Kidney glomerular epithelial cell (primary cell): ENCODE data around the gene SPEM2.
A peak's percentile ranks its signal among the peaks of the same experiment; 100 is the strongest.

Experiments
- DNase-seq: peaks from one replicate; lab custom pipeline; 2025; lab: John Stamatoyannopoulos, UW

SPEM2 gene

DNA sequence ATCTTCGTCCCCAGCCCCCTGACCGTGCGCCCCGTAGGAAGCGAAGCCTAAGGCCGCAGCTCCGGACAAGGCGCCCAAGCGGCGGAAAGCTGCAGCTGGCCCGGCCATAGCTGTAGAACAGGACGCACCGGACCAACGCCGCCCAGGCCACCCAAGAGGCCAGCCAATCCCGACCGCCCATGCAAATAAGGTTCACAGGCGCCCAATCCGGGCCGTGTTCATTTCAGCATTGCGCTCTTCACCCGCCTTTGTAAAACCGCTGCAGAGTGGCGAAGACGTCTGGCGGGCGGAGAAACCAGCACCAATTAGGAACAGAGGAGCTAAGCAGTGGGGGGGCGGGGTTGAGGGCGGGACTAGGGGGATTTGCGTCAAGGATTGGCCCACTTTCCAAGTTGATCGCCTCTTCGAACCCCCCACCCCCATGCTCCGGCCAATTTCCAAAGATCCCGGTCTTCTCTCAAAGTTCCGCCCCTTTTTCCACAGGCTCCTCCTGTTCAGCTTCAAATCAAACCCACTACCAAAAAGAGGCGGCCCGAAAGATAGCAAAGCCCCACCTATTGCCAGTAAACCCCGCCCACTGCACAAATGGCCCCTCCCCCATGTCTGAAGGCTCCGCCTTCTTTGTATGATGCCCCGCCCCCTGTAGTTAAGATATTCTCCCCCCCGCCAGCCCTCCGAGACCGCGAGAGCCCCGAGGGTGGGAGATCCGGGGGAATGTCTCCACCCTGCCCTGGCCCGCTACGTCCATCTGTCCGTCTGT is 21.3 kb upstream of the SPEM2 start, which contains the start of gene TMEM256:
TMEM256 (minus strand) TSS at position 121 of the 760 bp plus-strand sequence; CDS start at position 108, 13 bp downstream.
- peak; percentile 99 for DNase-seq

DNA sequence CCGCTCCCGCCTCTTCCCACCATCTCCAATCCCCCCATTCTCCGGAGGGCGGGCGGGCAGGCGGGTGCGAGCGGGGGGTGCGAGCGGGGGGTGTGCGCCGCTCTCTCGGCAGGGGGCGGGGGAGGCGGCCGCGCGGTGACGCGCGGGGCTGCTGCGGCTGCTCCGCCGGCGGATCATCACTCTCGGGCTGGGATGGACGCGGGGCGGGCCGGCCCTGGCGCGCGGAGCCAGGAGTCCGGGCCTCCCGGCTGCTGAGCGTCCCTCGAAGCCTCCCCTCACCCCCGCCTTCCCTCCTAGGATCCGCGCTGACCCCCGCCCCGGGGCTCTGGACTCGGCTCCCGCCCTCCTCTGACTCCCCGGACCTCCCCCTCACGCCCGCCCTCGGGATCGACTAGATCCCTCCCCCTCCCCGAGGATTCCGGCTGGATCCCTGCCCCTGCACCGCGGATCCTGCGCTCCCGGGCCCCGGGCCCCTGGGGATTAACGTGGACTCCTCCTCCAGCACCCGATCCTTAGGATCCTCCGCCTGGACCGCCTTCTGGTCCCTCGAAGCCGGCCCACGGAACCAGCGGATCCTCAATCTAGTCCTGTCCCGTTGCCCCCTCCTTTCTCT is 20.6 kb upstream of the SPEM2 start:
- no peak for DNase-seq

GRCh38 chr17:7405350-7406234 is 19.8 kb upstream of the SPEM2 start:
- DNase-seq: no peak

DNA sequence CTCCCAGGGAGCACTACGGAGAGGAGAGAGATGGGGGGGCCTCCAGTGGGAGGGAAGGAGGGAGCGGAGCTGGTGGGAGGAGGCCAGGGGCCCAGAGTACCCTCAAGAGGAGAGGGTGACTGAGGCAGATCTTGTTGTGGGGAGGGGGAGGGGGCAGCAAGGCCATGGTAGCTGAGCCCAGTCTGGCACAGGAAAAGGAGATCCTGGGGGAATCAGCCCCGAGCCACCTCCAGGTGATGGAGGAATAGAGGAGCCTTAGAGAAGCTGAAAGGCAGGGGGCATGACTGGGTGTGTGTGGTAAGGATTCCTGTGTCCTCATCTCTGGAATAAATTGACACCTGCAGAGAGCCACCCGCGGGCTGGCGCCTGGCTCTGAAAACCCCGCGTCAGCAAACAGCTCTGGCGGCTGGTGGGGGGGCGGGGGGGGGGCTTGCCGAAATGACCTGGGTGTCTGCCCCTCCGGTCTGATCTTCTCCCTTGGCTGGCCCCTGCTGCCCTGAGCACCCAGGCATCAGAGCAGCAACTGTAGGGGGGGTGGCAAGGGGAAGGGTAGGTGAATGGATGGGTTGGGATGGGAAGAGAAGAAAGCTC is 19.1 kb upstream of the SPEM2 start:
- DNase-seq: no peak

DNA sequence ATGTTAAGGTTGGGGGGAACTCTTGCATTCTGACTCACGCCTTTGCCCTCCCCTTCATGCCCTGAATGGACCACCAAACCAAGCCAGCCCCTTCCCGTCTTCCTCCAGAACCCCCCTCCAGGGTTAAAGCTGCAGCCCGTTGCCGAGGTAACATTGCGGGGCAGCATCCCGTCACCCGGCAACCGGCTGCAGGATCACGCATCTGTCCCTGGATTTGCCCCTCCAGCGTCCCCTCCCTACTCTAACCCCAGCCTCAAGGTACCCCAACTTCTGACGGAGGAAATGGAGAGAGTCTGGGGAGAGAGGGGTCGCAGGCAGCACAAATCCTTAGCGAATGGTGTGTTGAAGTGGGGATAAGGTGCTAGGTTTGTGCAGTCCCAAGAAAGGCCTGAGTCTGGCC is 18.3 kb upstream of the SPEM2 start:
- no peak for DNase-seq

DNA sequence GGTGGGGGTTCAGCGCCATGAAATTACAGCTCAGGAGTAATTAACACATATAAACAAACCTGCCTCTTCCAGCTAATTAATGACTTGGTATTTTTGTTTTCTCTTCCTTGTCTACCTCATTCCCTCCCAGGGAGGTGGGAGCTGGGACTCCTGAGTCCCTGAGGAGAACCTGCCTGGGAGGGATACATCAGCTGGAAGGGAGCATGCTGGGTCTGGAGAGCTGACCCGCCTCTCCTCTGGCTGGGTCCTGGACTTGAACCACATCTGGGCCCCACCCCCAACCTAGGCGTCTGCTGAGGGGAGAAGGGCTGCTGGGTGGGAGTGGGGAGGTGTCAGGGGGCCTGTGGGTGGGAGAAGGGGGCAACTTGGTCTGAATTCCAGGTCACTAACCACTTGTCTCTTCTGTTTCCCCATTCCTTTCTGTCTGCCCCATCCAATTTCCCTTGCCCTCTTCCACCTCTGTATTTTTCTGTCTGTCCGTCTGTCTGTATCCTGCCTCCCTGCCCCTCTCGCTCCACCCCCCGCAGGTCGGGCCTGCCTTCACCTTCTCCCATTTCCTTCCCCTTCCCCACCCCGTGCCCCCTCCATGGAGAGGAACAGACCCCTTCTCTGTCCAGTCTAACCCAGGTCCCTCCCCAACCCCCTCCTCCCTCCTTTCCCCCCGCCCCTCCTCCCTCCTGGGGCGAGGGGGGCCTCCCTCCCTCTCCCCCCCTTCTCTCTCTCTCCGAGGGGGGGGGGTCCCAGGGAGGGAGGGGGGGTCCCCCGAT is 17.7 kb upstream of the SPEM2 start, which contains the start of gene NLGN2:
NLGN2 (plus strand) TSS at position 361 of the 767 bp plus-strand sequence. CDS start 411 bp downstream, outside the sequence.
- DNase-seq: no peak

GRCh38 chr17:7408252-7408727 is 17.1 kb upstream of the SPEM2 start:
- DNase-seq: no peak

- no peak for DNase-seq
Measured at GRCh38 chr17:7408863-7409262, 16.6 kb upstream of the SPEM2 start.

DNA sequence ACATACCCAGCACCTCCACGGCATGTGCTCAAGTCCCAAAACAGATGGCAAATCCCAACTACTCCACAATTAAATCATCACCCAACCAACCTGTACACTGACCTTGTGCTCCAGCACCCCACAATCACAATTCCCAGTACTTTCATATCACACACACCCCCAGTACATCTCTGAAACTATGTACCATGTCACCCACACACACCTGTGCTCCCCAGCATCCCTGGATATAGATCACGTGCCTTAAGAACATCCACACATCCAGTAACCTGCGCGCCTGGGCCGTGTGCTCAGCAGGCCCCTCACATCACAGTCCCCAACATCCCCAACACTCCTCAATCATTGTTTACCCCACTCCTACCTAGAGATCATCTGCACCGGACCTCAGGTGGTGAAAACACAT is 15.7 kb upstream of the SPEM2 start:
- DNase-seq: no peak

GRCh38 chr17:7410634-7411426 is 14.6 kb upstream of the SPEM2 start:
- no peak for DNase-seq

DNA sequence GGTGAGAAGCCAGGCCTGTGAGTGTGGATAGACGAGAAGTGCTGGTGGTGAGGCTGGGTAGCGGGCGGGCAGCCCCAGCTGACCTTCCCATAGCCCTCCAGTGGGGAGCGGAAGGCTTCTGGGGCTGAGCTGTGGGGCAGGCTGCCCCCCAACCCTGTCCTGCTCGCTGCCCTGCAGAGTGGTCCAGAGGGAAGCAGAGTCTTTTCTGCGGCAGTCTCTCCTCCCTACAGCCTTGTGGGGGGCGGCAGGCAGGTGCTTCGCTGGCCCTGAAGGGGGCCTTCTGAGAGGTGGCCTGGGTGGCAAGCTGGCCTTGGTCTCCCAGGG is 14.0 kb upstream of the SPEM2 start:
- no peak for DNase-seq

DNA sequence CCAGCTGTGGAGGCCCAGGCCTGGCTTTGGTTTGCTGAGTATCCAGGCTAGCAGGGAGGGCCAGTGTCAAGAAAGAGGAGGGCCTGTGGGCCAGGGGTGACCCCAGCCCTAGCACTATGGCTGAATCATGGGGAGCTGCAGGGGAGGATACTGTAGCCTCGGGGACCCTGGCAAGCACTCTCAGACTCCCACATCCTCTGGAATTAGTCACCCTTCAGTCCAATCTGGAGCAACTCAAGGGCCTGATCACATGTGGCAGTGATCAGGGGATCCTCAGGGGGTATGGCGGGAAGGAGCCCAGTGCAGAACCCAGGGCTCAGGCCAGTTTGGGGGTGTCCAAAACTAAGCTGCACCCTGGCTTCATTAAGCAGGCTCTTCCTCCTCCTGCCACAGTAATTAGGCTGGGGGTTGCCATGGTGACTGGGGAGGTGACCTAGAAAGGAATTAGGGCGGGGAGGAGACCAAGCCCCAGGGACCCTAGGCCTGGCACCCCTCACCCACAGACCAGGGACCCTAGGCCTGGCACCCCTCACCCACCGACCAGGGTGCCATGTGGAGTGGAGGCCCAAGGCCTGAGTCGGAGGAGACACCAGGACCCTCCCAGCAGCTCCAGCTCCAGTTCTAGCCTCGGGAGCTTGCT is 11.9 kb upstream of the SPEM2 start:
- no peak for DNase-seq

DNA sequence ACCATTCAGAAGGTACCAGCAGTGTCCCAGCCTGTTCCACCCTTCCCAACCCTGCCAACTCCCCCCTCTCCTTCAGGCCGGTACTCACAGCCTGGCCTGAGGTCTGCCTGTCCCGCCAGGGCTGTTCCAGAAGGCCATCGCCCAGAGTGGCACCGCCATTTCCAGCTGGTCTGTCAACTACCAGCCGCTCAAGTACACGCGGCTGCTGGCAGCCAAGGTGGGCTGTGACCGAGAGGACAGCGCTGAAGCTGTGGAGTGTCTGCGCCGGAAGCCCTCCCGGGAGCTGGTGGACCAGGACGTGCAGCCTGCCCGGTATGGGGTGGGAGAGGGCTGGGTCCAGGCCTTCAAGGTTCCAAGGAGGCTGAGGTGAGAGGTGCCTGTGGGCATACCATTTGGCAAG is 10.6 kb upstream of the SPEM2 start:
- no peak for DNase-seq

GRCh38 chr17:7415784-7416183 is 9.6 kb upstream of the SPEM2 start:
- DNase-seq: no peak

GRCh38 chr17:7416323-7416722 is 9.1 kb upstream of the SPEM2 start:
- DNase-seq: no peak

GRCh38 chr17:7417056-7417655 is 8.3 kb upstream of the SPEM2 start:
- DNase-seq: no peak

DNA sequence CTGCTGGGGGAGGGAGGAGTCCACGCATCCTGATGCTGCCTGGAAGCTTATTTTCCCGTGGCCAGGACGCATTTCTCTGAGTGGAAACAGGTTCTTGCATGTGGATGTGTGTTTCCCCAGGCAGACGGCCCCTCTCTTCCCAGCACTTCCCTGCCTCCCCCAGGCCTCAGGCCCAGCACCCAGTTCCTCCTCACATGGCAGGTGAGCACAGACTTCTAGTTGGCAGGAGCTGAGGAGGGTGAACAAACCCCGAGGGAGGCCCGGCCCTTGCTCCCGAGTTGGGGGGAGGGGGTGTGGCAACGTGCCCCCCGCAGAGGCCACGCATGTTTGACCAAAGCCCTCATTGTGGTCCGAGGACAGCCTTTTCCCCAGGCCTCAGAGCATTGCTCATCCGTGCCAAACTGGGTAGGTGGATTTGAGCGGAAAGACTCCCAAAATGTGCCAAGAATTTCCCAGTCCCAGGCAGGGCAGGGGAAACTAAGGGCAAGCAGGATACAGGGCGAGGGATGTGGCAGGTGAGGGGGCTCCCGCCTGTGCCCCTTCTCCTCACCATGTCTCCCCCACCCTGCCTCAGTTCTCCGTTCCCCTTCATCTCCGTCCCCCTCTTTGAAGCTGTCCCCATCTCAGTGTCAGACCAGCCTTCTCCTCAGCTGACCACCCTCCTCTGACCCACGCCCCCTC is 6.8 kb upstream of the SPEM2 start:
- no peak for DNase-seq

DNA sequence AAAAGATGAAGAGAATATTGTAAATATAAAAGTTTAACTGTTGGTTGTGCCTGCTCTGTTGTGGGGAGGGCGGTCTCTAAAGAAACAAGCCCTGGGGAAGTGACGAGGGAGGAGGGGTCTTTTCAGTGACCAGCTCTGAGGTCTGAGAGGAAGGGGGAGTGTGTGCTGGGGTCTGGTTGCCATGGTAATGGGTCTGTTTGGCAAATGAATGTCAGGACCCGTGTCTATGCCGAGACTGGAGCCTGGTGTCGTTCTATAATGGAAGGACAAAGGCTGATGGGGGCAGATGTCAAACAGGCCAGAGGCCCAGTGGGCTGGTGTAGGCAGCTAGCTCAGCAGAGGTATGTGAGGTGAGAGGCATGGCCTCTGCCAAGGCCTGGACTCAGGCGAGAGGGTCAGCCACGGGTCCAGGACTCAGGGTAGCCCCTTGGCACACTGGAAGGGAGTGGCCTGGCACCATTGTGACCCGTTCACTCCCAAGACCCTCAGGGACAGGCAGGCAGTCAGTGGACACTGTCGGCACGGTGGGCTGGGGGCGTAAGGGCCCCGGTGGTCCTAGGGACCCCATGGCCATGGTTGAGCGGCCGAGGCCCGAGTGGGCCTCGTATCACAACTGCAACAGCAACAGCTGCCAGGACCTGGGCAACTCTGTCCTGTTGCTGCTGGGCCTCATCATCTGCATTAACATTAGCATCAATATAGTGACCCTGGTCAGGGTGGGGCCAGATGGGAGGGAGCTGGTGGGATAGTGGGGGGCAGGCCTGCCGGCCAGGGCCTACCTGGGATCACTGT is 5.4 kb upstream of the SPEM2 start, which contains the start of gene SPEM1:
SPEM1 (plus strand) TSS at position 506 of the 792 bp plus-strand sequence; CDS start at position 567, 61 bp downstream.
- DNase-seq: no peak
